ENCODE data around the gene CRIP3. TPM values are rescaled to one million over a fixed set of nuclear protein-coding genes. Genes with fewer than 3 reads are reported as not detected.

Gene CRIP3
- total and polyA plus RNA-seq, 2 of the 13 experiments (the other 11 are each of a cell fraction or from before 2014, with no cell fraction given) = 6.3 to 9.3 TPM

GRCh38 chr6:43276577-43277305 is 31.9 kb downstream of the CRIP3 start (continued):
- TF ChIP-seq ZNF451 (CRISPR knock-in tag; IDR thresholded peaks at IDR 0.05) = peak; percentile 87; the same call in 1 of the 2 replicates
- TF ChIP-seq POGZ (CRISPR knock-in tag; IDR thresholded peaks at IDR 0.05) = 0 out of 2 replicates have a peak, but pooled peaks have one; percentile 18
- no peak for TF ChIP-seq ZBTB20 (CRISPR knock-in tag; IDR thresholded peaks at IDR 0.05; ENCODE audit: borderline replicate concordance, low read depth)
- peak; percentile 91 for TF ChIP-seq MIXL1 (CRISPR knock-in tag; IDR thresholded peaks at IDR 0.05)
- TF ChIP-seq HOXA3 (CRISPR knock-in tag; IDR thresholded peaks at IDR 0.05) = peak; percentile 49
- no peak for TF ChIP-seq USF2 (IDR thresholded peaks at IDR 0.05; ENCODE audit: low read depth, low read length)
- TF ChIP-seq USF2 (CRISPR knock-in tag; IDR thresholded peaks at IDR 0.05; ENCODE audit: borderline replicate concordance) = no peak
- no peak for TF ChIP-seq ZNF24 (IDR thresholded peaks at IDR 0.05)
- TF ChIP-seq ZNF205 (CRISPR knock-in tag; IDR thresholded peaks at IDR 0.05) = 0 out of 2 replicates have a peak, but pooled peaks have one; percentile 37
- TF ChIP-seq ZSCAN29 (CRISPR knock-in tag; conservative IDR thresholded peaks at IDR 0.05) = peak; percentile 76; the same call in 1 of the 2 replicates
- peak; percentile 52; the same call in 1 of the 2 replicates for TF ChIP-seq IRF2 (CRISPR knock-in tag; IDR thresholded peaks at IDR 0.05)
- no peak for TF ChIP-seq RERE (CRISPR knock-in tag; IDR thresholded peaks at IDR 0.05; ENCODE audit: low read depth)
- TF ChIP-seq ZSCAN9 (CRISPR knock-in tag; IDR thresholded peaks at IDR 0.05; ENCODE audit: borderline replicate concordance) = peak; percentile 70; the same call in 1 of the 2 replicates
- 0 out of 2 replicates have a peak, but pooled peaks have one; percentile 7 for TF ChIP-seq BCL6 (CRISPR knock-in tag; IDR thresholded peaks at IDR 0.05)
- TF ChIP-seq HINFP (CRISPR knock-in tag; IDR thresholded peaks at IDR 0.05; ENCODE audit: low read depth) = peak; percentile 58; the same call in 1 of the 2 replicates
- TF ChIP-seq CREM (IDR thresholded peaks at IDR 0.05) = peak; percentile 60; the same call in 1 of the 2 replicates
- no peak for TF ChIP-seq CREM (CRISPR knock-in tag; IDR thresholded peaks at IDR 0.05)
- no peak for TF ChIP-seq CENPX (CRISPR knock-in tag; IDR thresholded peaks at IDR 0.05)
- TF ChIP-seq FOXK1 (CRISPR knock-in tag; IDR thresholded peaks at IDR 0.05; ENCODE audit: borderline replicate concordance, low read depth) = peak; percentile 31; the same call in 1 of the 2 replicates
- no peak for TF ChIP-seq SAFB2 (CRISPR knock-in tag; IDR thresholded peaks at IDR 0.05; ENCODE audit: borderline replicate concordance, low read depth)
- TF ChIP-seq KMT2B (CRISPR knock-in tag; IDR thresholded peaks at IDR 0.05) = no peak
- TF ChIP-seq SNRNP70 (IDR thresholded peaks at IDR 0.05; ENCODE audit: low read depth, low read length) = no peak
- TF ChIP-seq NFE2 (CRISPR knock-in tag; IDR thresholded peaks at IDR 0.05) = no peak
